Hepatocyte (in vitro differentiated cells): ENCODE data around the gene EML6. TPM values are rescaled to one million over a fixed set of nuclear protein-coding genes. Genes with fewer than 3 reads are reported as not detected.
A peak's percentile ranks its signal among the peaks of the same experiment; 100 is the strongest.

ENCODE experiments used
- DNase-seq: peaks from one replicate; pipeline ENCODE4 v3.0.0-alpha.2; 2016; ENCODE audit warnings: low spot score
- H2AFZ ChIP-seq: fragments of 200-600 bp; sonication (generic); 2 replicates; pipeline ENCODE4 v1.6.0; 2016; ENCODE audit warnings: antibody characterized with exemption, mild to moderate bottlenecking
- H3K27ac ChIP-seq: fragments of 200-600 bp; sonication (generic); 2 replicates; pipeline ENCODE4 v1.5.1; 2016; ENCODE audit warnings: mild to moderate bottlenecking
- H3K27me3 ChIP-seq: fragments of 200-600 bp; sonication (generic); 2 replicates; pipeline ENCODE4 v1.6.1; 2016
- H3K36me3 ChIP-seq: fragments of 200-600 bp; sonication (generic); replicated peaks from 2 replicates; pipeline ENCODE4 v1.5.1; 2016; ENCODE audit warnings: low read depth; ENCODE audit not compliant: insufficient read depth
- H3K4me1 ChIP-seq: fragments of 200-600 bp; sonication (generic); 2 replicates; pipeline ENCODE4 v1.5.1; 2016; ENCODE audit warnings: mild to moderate bottlenecking, moderate library complexity; ENCODE audit not compliant: insufficient read depth
- H3K4me2 ChIP-seq: fragments of 200-600 bp; sonication (generic); 2 replicates; pipeline ENCODE4 v1.6.0; 2016
- H3K4me3 ChIP-seq: fragments of 200-600 bp; sonication (generic); 2 replicates; pipeline ENCODE4 v1.5.1; 2016; ENCODE audit warnings: mild to moderate bottlenecking
- H3K79me2 ChIP-seq: fragments of 200-600 bp; sonication (generic); 2 replicates; pipeline ENCODE4 v1.6.0; 2017; ENCODE audit warnings: mild to moderate bottlenecking
- H3K9me2 ChIP-seq: fragments of 200-600 bp; sonication (generic); replicated peaks from 2 replicates; pipeline ENCODE4 v1.6.0; 2017; ENCODE audit warnings: mild to moderate bottlenecking; ENCODE audit not compliant: insufficient read depth
- H3K9me3 ChIP-seq: fragments of 200-600 bp; sonication (generic); 2 replicates; pipeline ENCODE4 v1.5.1; 2016; ENCODE audit warnings: low read depth, mild to moderate bottlenecking
- H4K20me1 ChIP-seq: fragments of 200-600 bp; sonication (generic); 2 replicates; pipeline ENCODE4 v1.6.0; 2016; ENCODE audit warnings: mild to moderate bottlenecking; ENCODE audit not compliant: insufficient read depth, poor library complexity, severe bottlenecking
- EZH2 ChIP-seq: fragments of 200-600 bp; sonication (generic); IDR thresholded peaks from 2 replicates; pipeline ENCODE4 v1.6.1; 2016; ENCODE audit warnings: antibody characterized with exemption, mild to moderate bottlenecking, borderline replicate concordance
- EZH2phosphoT487 ChIP-seq: fragments of 200-600 bp; sonication (generic); IDR thresholded peaks from one replicate; pipeline ENCODE4 v1.6.1; 2018; ENCODE audit warnings: antibody characterized with exemption, mild to moderate bottlenecking, low read depth, moderate library complexity; ENCODE audit not compliant: unreplicated experiment, severe bottlenecking
- WGBS: methylation state at CpG from one replicate; pipeline ENCODE4 v1.1.6; 2016; ENCODE audit warnings: low lambda C conversion rate; ENCODE audit errors: missing lambda C conversion rate; 5-methylcytosine and 5-hydroxymethylcytosine counted together
- polyA plus RNA-seq: library from polyadenylated mRNA; unstranded; fragments of >200 nt; fragmentation: Nextera tagmentation; extraction: Ambion mirVana; gene quantifications from 2 replicates; pipeline ENCODE4 v1.2.1, GENCODE V29; 2016
- total RNA-seq: library from RNA; depleted of rRNA; stranded (reverse); fragments of >200 nt; gene quantifications from 2 replicates; pipeline ENCODE4 v1.2.3, GENCODE V29; 2014
- TF ChIP-seq, protein P1 (sequence below): fragments of 200-600 bp; sonication (generic); IDR thresholded peaks from 2 replicates; pipeline ENCODE4 v1.5.1; 2016; ENCODE audit warnings: antibody characterized with exemption, mild to moderate bottlenecking; ENCODE audit not compliant: poor library complexity

EML6 gene
- total and polyA plus RNA-seq, 2 experiments from 2014 or later: 1.9 to 4.0 TPM

GRCh38 chr2:55001716-55002115 is 278.3 kb downstream of the EML6 start:
- DNase-seq: no peak
- H3K4me2 ChIP-seq: no peak overlapping the region
- H3K4me1 ChIP-seq: peaks cover 36% of the 10 kb centered on the region
- H3K9me2 ChIP-seq: no peaks in the 10 kb centered on the region
- H3K79me2 ChIP-seq: peaks cover 100% of the 10 kb centered on the region
- no peak overlapping the region for H3K27ac ChIP-seq
- H3K36me3 ChIP-seq: no peaks in the 10 kb centered on the region
- no peak overlapping the region for H2AFZ ChIP-seq
- H4K20me1 ChIP-seq: peaks cover 98% of the 10 kb centered on the region
- H3K4me3 ChIP-seq: no peak overlapping the region
- TF ChIP-seq EZH2 (no peak), EZH2phosphoT487 (no peak)
- TF ChIP-seq, protein P1, sequence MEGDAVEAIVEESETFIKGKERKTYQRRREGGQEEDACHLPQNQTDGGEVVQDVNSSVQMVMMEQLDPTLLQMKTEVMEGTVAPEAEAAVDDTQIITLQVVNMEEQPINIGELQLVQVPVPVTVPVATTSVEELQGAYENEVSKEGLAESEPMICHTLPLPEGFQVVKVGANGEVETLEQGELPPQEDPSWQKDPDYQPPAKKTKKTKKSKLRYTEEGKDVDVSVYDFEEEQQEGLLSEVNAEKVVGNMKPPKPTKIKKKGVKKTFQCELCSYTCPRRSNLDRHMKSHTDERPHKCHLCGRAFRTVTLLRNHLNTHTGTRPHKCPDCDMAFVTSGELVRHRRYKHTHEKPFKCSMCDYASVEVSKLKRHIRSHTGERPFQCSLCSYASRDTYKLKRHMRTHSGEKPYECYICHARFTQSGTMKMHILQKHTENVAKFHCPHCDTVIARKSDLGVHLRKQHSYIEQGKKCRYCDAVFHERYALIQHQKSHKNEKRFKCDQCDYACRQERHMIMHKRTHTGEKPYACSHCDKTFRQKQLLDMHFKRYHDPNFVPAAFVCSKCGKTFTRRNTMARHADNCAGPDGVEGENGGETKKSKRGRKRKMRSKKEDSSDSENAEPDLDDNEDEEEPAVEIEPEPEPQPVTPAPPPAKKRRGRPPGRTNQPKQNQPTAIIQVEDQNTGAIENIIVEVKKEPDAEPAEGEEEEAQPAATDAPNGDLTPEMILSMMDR: no peak
- 47% methylated on average over 2 of the region's 2 CpGs for WGBS
- no peaks in the 10 kb centered on the region for H3K9me3 ChIP-seq
- H3K27me3 ChIP-seq: no peaks in the 10 kb centered on the region

DNA sequence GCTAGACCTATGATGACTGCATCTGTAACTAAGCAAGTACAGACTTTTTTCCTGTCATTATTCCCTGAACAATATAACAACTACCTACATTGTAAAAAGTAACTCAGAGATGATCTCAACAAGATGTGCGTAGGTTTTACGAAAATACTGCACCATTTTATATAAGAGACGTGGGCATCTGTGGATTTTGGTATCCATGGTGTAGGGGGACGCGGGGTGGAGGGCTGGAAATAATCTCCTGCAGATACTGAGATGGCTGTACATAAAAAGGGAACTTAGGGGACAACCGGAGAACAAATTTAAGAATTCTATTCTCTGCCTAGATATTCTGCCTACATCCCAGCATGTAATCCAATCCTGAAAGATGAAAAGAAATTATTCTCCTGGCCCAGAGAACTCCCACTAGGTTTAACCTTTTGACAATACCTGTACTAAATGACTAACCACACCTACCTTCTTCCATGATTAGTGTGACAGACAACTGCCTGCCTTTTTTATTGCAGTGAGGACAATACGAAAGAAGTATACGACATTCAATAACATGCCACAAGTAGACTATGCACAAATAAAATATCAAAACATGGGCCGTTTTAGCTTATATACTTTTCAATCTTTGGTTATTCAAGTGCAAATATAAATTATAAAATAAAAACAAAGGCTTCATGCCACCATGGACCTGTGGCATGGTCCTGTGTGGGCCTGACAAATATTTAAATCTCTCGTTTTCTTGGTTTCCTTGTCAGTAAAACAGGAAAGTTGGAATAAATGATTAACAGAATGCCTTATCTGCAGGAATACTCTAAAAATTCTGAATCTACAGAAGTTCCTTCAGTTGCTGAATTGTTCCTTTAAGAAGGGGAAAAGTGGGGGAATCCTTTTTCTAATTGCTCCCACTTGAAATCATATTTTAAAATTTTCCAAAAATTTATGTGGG is 280.5 kb downstream of the EML6 start:
- DNase-seq: no peak
- Histone ChIP-seq H3K4me2 (peak overlapping the region; percentile 30), H3K9me2 (no peaks in the 10 kb centered on the region), H3K4me3 (no peak overlapping the region), H3K9me3 (no peaks in the 10 kb centered on the region), H3K79me2 (peaks cover 100% of the 10 kb centered on the region), H4K20me1 (peaks cover 98% of the 10 kb centered on the region), H3K27me3 (no peaks in the 10 kb centered on the region), H2AFZ (no peak overlapping the region), H3K36me3 (no peaks in the 10 kb centered on the region), H3K4me1 (peaks cover 32% of the 10 kb centered on the region), H3K27ac (peak overlapping the region; percentile 23)
- 80% methylated on average over 10 of the region's 10 CpGs for WGBS
- TF ChIP-seq EZH2 (no peak), EZH2phosphoT487 (no peak)
- TF ChIP-seq, protein P1: no peak

DNA sequence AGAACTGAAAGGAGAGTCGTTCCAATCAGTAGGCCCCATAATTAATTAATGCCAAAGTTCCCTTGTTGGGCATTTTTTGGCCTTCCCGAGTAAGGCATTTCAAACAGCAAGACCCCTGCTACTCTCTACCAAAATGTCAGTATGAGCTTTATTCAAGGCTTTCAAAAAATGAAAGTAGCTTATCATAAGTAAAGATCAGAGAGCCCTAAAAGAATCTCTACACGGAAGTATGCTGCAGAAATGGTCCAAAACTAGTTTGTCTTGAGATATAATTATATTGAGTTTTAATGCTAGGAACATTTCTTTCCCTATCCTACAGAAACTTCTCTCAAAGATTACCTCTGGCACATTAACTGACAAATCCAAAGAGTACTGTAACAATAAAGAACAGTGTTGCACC is 282.8 kb downstream of the EML6 start:
- no peaks in the 10 kb centered on the region for H3K36me3 ChIP-seq
- H3K9me2 ChIP-seq: no peaks in the 10 kb centered on the region
- peaks cover 35% of the 10 kb centered on the region for H3K4me1 ChIP-seq
- peak overlapping the region; percentile 34 for H3K4me2 ChIP-seq
- no peak overlapping the region for H2AFZ ChIP-seq
- no peaks in the 10 kb centered on the region for H3K9me3 ChIP-seq
- TF ChIP-seq EZH2phosphoT487 (no peak), EZH2 (no peak)
- TF ChIP-seq, protein P1: no peak
- WGBS: 64% methylated on average over 3 of the region's 3 CpGs
- peaks cover 100% of the 10 kb centered on the region for H3K79me2 ChIP-seq
- H3K27me3 ChIP-seq: no peaks in the 10 kb centered on the region
- peak overlapping the region; percentile 8 for H3K27ac ChIP-seq
- peaks cover 98% of the 10 kb centered on the region for H4K20me1 ChIP-seq
- no peak for DNase-seq
- no peak overlapping the region for H3K4me3 ChIP-seq
